Measurements from ENCODE around the gene HSPA12B.

DNA sequence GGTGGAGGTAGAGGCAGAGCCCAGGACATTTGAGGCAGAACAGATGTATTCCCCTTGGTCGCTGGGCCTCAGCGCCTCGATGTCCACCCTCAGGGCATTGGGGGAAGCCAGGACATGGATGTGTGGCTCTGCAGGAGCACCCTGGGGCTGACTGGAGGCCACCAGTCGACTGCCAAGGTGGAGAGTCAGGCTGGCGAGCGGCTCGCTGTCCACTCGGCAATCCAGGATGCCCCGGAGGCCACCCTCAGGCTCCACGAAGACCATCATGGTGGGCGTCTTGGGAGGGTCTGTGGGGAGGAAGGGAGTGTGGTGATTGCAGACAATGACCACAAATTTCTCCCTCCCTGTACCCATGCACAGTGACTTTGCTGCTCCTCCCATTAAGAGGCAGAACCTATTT is 42.5 kb upstream of the HSPA12B start:
- TF ChIP-seq, protein P1, sequence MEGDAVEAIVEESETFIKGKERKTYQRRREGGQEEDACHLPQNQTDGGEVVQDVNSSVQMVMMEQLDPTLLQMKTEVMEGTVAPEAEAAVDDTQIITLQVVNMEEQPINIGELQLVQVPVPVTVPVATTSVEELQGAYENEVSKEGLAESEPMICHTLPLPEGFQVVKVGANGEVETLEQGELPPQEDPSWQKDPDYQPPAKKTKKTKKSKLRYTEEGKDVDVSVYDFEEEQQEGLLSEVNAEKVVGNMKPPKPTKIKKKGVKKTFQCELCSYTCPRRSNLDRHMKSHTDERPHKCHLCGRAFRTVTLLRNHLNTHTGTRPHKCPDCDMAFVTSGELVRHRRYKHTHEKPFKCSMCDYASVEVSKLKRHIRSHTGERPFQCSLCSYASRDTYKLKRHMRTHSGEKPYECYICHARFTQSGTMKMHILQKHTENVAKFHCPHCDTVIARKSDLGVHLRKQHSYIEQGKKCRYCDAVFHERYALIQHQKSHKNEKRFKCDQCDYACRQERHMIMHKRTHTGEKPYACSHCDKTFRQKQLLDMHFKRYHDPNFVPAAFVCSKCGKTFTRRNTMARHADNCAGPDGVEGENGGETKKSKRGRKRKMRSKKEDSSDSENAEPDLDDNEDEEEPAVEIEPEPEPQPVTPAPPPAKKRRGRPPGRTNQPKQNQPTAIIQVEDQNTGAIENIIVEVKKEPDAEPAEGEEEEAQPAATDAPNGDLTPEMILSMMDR (IDR thresholded peaks at IDR 0.05; ENCODE audit: poor library complexity), result no peak
- TF ChIP-seq EZH2phosphoT487 (IDR thresholded peaks at IDR 0.05; ENCODE audit: low read depth, severe bottlenecking, unreplicated experiment) (no peak), EZH2 (IDR thresholded peaks at IDR 0.05; ENCODE audit: borderline replicate concordance) (no peak)

Measured in hepatocyte (in vitro differentiated cells).